Measurements from ENCODE around the gene GABRG3.

- no peak for TF ChIP-seq POLR2A (IDR thresholded peaks at IDR 0.05)
- TF ChIP-seq, protein P1, sequence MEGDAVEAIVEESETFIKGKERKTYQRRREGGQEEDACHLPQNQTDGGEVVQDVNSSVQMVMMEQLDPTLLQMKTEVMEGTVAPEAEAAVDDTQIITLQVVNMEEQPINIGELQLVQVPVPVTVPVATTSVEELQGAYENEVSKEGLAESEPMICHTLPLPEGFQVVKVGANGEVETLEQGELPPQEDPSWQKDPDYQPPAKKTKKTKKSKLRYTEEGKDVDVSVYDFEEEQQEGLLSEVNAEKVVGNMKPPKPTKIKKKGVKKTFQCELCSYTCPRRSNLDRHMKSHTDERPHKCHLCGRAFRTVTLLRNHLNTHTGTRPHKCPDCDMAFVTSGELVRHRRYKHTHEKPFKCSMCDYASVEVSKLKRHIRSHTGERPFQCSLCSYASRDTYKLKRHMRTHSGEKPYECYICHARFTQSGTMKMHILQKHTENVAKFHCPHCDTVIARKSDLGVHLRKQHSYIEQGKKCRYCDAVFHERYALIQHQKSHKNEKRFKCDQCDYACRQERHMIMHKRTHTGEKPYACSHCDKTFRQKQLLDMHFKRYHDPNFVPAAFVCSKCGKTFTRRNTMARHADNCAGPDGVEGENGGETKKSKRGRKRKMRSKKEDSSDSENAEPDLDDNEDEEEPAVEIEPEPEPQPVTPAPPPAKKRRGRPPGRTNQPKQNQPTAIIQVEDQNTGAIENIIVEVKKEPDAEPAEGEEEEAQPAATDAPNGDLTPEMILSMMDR (IDR thresholded peaks at IDR 0.05), result no peak
Measured at GRCh38 chr15:27114473-27114872, 143.5 kb downstream of the GABRG3 start.

Data from adrenal gland (tissue), 5 donors.